Kidney (tissue), 14 donors: Measurements from ENCODE around the gene PAXX. TPM values are rescaled to one million over a fixed set of nuclear protein-coding genes. Genes with fewer than 3 reads are reported as not detected.

Experiments
- DNase-seq, 5 donors: peaks; one replicate each; pipeline ENCODE4 v3.0.0-alpha.2; 2013 to 2020
- FAIRE-seq: peaks from 2 replicates; lab custom pipeline; 2012; peaks lifted over from hg19 to GRCh38; lab: Jason Lieb, UNC
- H3K27ac ChIP-seq, 2 donors: one replicate each; pipeline ENCODE4 v1.7.0; 2013; ENCODE audit warnings: low read depth in 2 of 2, low read length in 2 of 2, inconsistent platforms in 1 of 2
- H3K27me3 ChIP-seq: one replicate; pipeline ENCODE4 v1.7.1; 2013; ENCODE audit warnings: low read length, inconsistent platforms; ENCODE audit not compliant: control insufficient read depth, insufficient read depth
- H3K36me3 ChIP-seq, 3 donors: one replicate each; pipeline versions ENCODE4 v1.7.0 to v1.7.1; 2013; ENCODE audit warnings: low read length in 3 of 3, control low read depth in 1 of 3, inconsistent platforms in 1 of 3; ENCODE audit not compliant: insufficient read depth in 3 of 3, control insufficient read depth in 2 of 3
- H3K4me1 ChIP-seq, 3 donors: one replicate each; pipeline versions ENCODE4 v1.7.0 to v1.7.1; 2013; ENCODE audit warnings: low read length in 3 of 3, inconsistent platforms in 1 of 3, low read depth in 1 of 3; ENCODE audit not compliant: control insufficient read depth in 2 of 3, insufficient read depth in 2 of 3
- H3K4me3 ChIP-seq, 3 donors: one replicate each; pipeline versions ENCODE4 v1.7.0 to v1.8.1; 2013; ENCODE audit warnings: low read length in 3 of 3, control low read depth in 1 of 3, inconsistent platforms in 1 of 3
- H3K9ac ChIP-seq, 3 donors: one replicate each; pipeline versions ENCODE4 v1.7.0 to v1.7.1; 2013; ENCODE audit warnings: low read length in 3 of 3, control low read depth in 1 of 3, inconsistent platforms in 1 of 3
- H3K9me3 ChIP-seq, 3 donors: one replicate each; pipeline versions ENCODE4 v1.7.0 to v1.7.1; 2013; ENCODE audit warnings: low read length in 3 of 3, control low read depth in 1 of 3, inconsistent platforms in 1 of 3; ENCODE audit not compliant: control insufficient read depth in 2 of 3, insufficient read depth in 1 of 3
- intact Hi-C: fragments of 100-400 bp; cut with DNase I; formaldehyde crosslinking; loops from one replicate; pipeline ENCODE4 v1.11.1; 2022
- polyA plus RNA-seq: library from polyadenylated mRNA; stranded (reverse); fragments of 350-450 nt; fragmentation: Illumina TruSeq; extraction: RNeasy Lipid Tissue Mini Kit (QIAGEN cat#74804); gene quantifications from one replicate; pipeline ENCODE4 v1.2.3, GENCODE V29; 2014; ENCODE audit warnings: low read depth, low replicate concordance; ENCODE audit not compliant: insufficient read depth
- total RNA-seq: library from RNA; stranded (reverse); fragmentation: NEBNext Ultra II Directional; extraction: Animal tissue kit (Norgen Biotek cat#: 25700); gene quantifications from one replicate; pipeline ENCODE4 v1.2.1, GENCODE V29; 2021
- TF ChIP-seq, protein P1 (sequence below): IDR thresholded peaks from 3 replicates; pipeline ENCODE4 v1.5.1; 2012; ENCODE audit warnings: mild to moderate bottlenecking, moderate library complexity, borderline replicate concordance; ENCODE audit not compliant: insufficient read depth; ENCODE audit errors: extremely low read depth
- donor health status: control.
- donor health status: control.
- donor health status: control.
- donor health status: control.
- donor health status: control.
- donor health status: DM: yes; HTN: yes; CAD: no.
- donor health status: Normal renal cell carcinoma (clear cell type).

PAXX gene
- total and polyA plus RNA-seq, 2 donors from 2014 or later = 54.2 to 80.9 TPM

DNA sequence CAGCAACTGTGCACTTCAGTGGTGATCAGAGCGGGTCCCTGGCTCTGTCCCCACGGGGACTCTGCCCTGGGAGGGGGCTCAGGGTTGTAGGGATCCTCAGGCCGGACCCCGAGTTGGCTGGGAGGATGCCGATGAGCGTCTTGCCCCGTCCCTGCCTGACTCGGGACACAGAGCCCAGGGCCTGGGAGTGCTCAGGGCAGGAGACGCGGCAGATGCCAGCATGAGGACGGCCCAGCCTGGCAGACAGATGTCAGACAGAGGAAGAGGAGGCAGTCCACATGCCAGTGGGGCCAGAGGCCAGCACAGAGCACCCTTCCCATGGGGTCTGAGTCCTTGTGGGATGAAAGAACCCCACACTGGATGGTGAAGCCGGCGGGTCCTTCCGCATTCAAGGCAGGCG is 28.9 kb upstream of the PAXX start:
- Histone ChIP-seq H3K36me3 (no peaks in the 10 kb centered on the region), H3K4me1 (peaks cover 0 to 3% (median 0%) of the 10 kb centered on the region in 3 donors), H3K9me3 (no peaks in the 10 kb centered on the region), H3K27me3 (no peaks in the 10 kb centered on the region), H3K9ac (no peak overlapping the region), H3K27ac (no peak overlapping the region), H3K4me3 (no peak overlapping the region)
- FAIRE-seq (no peak), DNase-seq (no peak)
- intact Hi-C loops = no loop called here
- TF ChIP-seq, protein P1, sequence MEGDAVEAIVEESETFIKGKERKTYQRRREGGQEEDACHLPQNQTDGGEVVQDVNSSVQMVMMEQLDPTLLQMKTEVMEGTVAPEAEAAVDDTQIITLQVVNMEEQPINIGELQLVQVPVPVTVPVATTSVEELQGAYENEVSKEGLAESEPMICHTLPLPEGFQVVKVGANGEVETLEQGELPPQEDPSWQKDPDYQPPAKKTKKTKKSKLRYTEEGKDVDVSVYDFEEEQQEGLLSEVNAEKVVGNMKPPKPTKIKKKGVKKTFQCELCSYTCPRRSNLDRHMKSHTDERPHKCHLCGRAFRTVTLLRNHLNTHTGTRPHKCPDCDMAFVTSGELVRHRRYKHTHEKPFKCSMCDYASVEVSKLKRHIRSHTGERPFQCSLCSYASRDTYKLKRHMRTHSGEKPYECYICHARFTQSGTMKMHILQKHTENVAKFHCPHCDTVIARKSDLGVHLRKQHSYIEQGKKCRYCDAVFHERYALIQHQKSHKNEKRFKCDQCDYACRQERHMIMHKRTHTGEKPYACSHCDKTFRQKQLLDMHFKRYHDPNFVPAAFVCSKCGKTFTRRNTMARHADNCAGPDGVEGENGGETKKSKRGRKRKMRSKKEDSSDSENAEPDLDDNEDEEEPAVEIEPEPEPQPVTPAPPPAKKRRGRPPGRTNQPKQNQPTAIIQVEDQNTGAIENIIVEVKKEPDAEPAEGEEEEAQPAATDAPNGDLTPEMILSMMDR = no peak

DNA sequence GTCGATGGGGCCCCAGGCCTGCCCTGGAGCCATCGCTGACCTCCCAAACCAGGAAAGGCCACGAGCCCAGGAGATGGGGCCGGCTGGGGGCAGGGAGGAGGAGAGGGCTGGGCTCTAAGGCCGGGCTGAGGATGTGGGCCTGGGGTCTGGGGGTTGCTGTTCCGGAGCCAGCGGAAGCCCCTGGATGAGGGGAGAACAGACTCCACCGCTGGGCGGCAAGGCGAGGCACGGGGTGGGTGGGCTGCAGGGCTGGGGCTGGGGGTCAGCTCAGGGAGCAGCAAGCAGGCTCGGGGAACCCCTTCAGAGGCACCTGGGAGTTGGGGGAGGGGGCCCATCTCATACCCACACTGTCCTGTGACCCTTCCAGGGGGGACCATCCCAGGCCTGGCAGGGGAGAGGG is 28.5 kb upstream of the PAXX start:
- FAIRE-seq = no peak
- Histone ChIP-seq H3K27me3 (no peaks in the 10 kb centered on the region), H3K9ac (no peak overlapping the region), H3K4me3 (no peak overlapping the region), H3K9me3 (no peaks in the 10 kb centered on the region), H3K27ac (no peak overlapping the region), H3K36me3 (no peaks in the 10 kb centered on the region), H3K4me1 (peaks cover 0 to 3% (median 0%) of the 10 kb centered on the region in 3 donors)
- TF ChIP-seq, protein P1 = no peak
- DNase-seq = no peak
- intact Hi-C loops = no loop called here

DNA sequence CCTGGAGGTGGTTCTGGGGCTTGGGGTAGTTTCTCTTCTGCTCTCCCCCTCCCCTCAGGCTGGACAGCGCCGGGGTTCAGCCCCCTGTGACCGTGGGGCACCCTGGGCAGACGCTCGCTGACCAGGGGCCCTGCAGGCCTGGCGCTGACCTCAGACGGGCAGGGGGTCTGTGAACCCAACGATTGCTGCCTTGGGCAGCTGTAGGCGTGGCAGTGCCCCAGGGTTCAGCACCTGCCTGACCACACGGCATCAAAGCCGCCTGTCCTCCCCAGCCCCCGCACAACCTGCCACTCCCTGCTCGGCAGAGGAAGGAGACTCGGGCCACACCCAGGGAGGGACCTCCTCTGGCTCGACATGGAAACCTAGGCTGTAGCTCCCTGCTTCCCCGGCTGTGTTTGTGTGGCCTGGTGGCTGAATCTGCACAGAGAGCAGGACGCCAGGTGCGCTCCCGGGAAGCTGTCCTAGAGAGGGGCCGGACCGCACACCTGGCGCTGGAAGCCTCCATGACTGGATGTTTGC is 28.0 kb upstream of the PAXX start:
- no peak for FAIRE-seq
- intact Hi-C loops = no loop called here
- no peak for DNase-seq
- Histone ChIP-seq H3K36me3 (no peaks in the 10 kb centered on the region), H3K4me1 (peaks cover 0 to 3% (median 0%) of the 10 kb centered on the region in 3 donors), H3K27ac (no peak overlapping the region), H3K27me3 (no peaks in the 10 kb centered on the region), H3K4me3 (no peak overlapping the region), H3K9ac (no peak overlapping the region), H3K9me3 (no peaks in the 10 kb centered on the region)
- TF ChIP-seq, protein P1 = no peak

DNA sequence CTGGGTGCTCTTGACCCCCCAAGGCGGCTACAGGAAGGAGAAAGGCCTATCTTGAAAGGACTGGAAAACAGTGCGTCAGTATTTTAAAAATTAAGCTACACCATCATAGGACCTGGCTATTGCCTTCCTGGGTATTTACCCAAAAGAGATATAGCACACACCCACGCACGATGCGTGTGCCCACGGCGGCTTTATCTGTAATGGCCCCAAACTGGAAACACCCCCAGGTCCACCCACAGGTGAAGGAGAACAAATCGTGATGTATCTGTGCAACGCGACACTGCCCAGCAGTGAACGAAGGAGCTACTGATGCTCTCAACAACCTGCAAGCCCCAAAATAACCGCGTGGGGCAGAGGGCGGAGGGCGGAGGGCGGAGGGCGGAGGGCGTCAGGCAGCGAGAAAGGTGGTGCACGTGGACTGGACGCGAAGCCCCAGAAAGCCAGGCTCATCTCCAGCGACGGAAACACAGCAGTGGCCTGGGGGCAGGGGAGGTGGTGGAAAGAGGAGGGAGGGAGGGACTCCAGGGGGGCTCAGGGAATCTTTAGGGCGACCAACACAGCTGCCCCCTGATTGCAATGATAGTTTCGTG is 27.3 kb upstream of the PAXX start:
- TF ChIP-seq, protein P1 = no peak
- FAIRE-seq = no peak

More for the DNA sequence above, 27.3 kb upstream of the PAXX start:
- H3K9ac ChIP-seq = no peak overlapping the region
- H3K27me3 ChIP-seq = no peaks in the 10 kb centered on the region
- H3K9me3 ChIP-seq = no peaks in the 10 kb centered on the region
- no peaks in the 10 kb centered on the region for H3K36me3 ChIP-seq
- no peak overlapping the region for H3K4me3 ChIP-seq
- H3K27ac ChIP-seq = no peak overlapping the region
- peaks cover 0 to 3% (median 0%) of the 10 kb centered on the region in 3 donors for H3K4me1 ChIP-seq
- intact Hi-C loops = no loop called here
- DNase-seq = no peak
